ENCODE results near the gene AGRN.

- TF ChIP-seq POLR2A (IDR thresholded peaks at IDR 0.05): no peak
- TF ChIP-seq, protein P1, sequence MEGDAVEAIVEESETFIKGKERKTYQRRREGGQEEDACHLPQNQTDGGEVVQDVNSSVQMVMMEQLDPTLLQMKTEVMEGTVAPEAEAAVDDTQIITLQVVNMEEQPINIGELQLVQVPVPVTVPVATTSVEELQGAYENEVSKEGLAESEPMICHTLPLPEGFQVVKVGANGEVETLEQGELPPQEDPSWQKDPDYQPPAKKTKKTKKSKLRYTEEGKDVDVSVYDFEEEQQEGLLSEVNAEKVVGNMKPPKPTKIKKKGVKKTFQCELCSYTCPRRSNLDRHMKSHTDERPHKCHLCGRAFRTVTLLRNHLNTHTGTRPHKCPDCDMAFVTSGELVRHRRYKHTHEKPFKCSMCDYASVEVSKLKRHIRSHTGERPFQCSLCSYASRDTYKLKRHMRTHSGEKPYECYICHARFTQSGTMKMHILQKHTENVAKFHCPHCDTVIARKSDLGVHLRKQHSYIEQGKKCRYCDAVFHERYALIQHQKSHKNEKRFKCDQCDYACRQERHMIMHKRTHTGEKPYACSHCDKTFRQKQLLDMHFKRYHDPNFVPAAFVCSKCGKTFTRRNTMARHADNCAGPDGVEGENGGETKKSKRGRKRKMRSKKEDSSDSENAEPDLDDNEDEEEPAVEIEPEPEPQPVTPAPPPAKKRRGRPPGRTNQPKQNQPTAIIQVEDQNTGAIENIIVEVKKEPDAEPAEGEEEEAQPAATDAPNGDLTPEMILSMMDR (IDR thresholded peaks at IDR 0.05): no peak
These were observed 4.3 kb downstream of the AGRN start for GRCh38 chr1:1024149-1024770.

Measured in suprapubic skin (tissue), 3 donors.